Body of pancreas (tissue), 4 donors: Measurements from ENCODE around the gene FOXF1.

Experiments used
- CTCF ChIP-seq, 7 experiments: fragments of 450-650 bp in 4 of 7; fragments of 200-600 bp in 3 of 7; sonication (generic) in 3 of 7; IDR thresholded peaks; one replicate each; pipeline ENCODE4 v1.5.1; 2016 to 2019; ENCODE audit warnings: antibody characterized with exemption in 7 of 7
- POLR2A ChIP-seq, 3 donors: fragments of 450-650 bp; IDR thresholded peaks; one replicate each; pipeline ENCODE4 v1.6.1; 2016; ENCODE audit warnings: antibody characterized with exemption in 3 of 3, mild to moderate bottlenecking in 2 of 3

GRCh38 chr16:86562356-86562755 lies 52.0 kb downstream of the FOXF1 start:
- TF ChIP-seq CTCF (IDR thresholded peaks at IDR 0.05) = no peak
- TF ChIP-seq POLR2A (IDR thresholded peaks at IDR 0.05) = no peak
